ENCODE results near the gene RNF212B. TPM values are rescaled to one million over a fixed set of nuclear protein-coding genes. Genes with fewer than 3 reads are reported as not detected.

The RNF212B gene
- total and polyA plus RNA-seq, 2 of the 13 experiments (the other 11 are each of a cell fraction or from before 2014, with no cell fraction given) = 0.05 TPM; not detected in 1

GRCh38 chr14:23237772-23238594 lies at the start of gene RNF212B (continued):
- TF ChIP-seq ISL2 (CRISPR knock-in tag; IDR thresholded peaks at IDR 0.05) = no peak
- no peak for TF ChIP-seq PPARG (CRISPR knock-in tag; conservative IDR thresholded peaks at IDR 0.05)
- TF ChIP-seq NRL (CRISPR knock-in tag; IDR thresholded peaks at IDR 0.05; ENCODE audit: borderline replicate concordance) = peak; percentile 64; the same call in 1 of the 2 replicates
- TF ChIP-seq ZBTB42 (CRISPR knock-in tag; IDR thresholded peaks at IDR 0.05) = no peak
- TF ChIP-seq MZF1 (CRISPR knock-in tag; IDR thresholded peaks at IDR 0.05; ENCODE audit: borderline replicate concordance) = 0 out of 2 replicates have a peak, but pooled peaks have one; percentile 32
- TF ChIP-seq ZNF609 (CRISPR knock-in tag; IDR thresholded peaks at IDR 0.05; ENCODE audit: borderline replicate concordance) = 0 out of 2 replicates have a peak, but pooled peaks have one; percentile 60
- TF ChIP-seq KLF11 (CRISPR knock-in tag; IDR thresholded peaks at IDR 0.05) = no peak
- no peak for TF ChIP-seq LRRFIP1 (CRISPR knock-in tag; conservative IDR thresholded peaks at IDR 0.05)
- no peak for TF ChIP-seq JARID2 (CRISPR knock-in tag; IDR thresholded peaks at IDR 0.05; ENCODE audit: insufficient replicate concordance)
- TF ChIP-seq ZNF333 (CRISPR knock-in tag; IDR thresholded peaks at IDR 0.05; ENCODE audit: borderline replicate concordance) = no peak
- no peak for TF ChIP-seq GATAD2A (CRISPR knock-in tag; IDR thresholded peaks at IDR 0.05)
- peak; percentile 91 for TF ChIP-seq MAX (IDR thresholded peaks at IDR 0.05)
- no peak for TF ChIP-seq ZNF282 (IDR thresholded peaks at IDR 0.05; ENCODE audit: partially characterized antibody)
- TF ChIP-seq ZNF274 (CRISPR knock-in tag; IDR thresholded peaks at IDR 0.05) = peak; percentile 91
- no peak for TF ChIP-seq CERS6 (CRISPR knock-in tag; IDR thresholded peaks at IDR 0.05)
- no peak for TF ChIP-seq TRIM22 (IDR thresholded peaks at IDR 0.05)
- TF ChIP-seq ETV5 (CRISPR knock-in tag; IDR thresholded peaks at IDR 0.05; ENCODE audit: borderline replicate concordance) = 0 out of 2 replicates have a peak, but pooled peaks have one; percentile 14
- TF ChIP-seq IKZF5 (CRISPR knock-in tag; IDR thresholded peaks at IDR 0.05) = 0 out of 2 replicates have a peak, but pooled peaks have one; percentile 18

Data from HepG2 (cell line).